ENCODE results near the gene GPR35.

Gene GPR35

DNA sequence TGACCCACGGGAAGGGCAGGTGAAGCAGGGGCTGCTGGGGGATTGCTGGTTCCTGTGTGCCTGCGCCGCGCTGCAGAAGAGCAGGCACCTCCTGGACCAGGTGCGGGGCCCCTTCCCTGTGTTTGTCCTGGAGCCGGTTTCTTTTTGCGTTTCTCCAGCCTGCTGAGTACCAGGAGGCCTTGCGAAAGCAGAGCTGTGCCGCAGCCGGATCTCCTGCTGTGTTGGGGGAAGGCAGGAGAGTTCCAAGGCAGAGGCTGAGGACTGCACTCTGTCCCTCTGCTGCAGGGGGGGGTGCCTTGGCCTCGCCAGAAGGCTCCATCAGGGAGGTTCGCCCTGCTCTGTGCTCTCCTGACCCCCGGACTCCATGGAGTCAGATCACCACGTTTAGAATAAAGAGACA is 35.9 kb upstream of the GPR35 start:
- no peak for DNase-seq

GRCh38 chr2:240589850-240590525 is 35.3 kb upstream of the GPR35 start:
- no peak for DNase-seq

GRCh38 chr2:240590681-240591111 is 34.6 kb upstream of the GPR35 start:
- peak; percentile 23 for DNase-seq

DNA sequence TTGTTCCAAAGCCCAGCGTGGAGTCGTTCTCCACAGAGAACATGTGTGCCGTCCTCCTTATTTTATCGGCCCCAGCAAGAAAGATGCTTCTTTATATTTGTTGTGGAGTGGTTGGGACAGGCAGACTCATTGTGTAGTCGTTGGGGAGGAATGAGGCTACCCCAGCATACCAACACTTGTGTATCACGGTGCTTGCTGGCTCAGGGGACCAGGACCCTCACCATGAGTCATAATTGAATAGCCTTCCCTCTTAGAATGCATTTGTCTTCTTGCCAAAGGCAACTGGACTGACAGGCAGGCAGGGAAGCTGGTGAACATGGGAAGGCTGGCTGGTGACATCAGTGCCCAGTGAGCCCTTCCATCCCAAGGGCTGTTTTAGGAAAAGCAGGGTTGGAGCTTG is 34.1 kb upstream of the GPR35 start:
- no peak for DNase-seq

GRCh38 chr2:240591784-240592183 is 33.5 kb upstream of the GPR35 start:
- no peak for DNase-seq

DNA sequence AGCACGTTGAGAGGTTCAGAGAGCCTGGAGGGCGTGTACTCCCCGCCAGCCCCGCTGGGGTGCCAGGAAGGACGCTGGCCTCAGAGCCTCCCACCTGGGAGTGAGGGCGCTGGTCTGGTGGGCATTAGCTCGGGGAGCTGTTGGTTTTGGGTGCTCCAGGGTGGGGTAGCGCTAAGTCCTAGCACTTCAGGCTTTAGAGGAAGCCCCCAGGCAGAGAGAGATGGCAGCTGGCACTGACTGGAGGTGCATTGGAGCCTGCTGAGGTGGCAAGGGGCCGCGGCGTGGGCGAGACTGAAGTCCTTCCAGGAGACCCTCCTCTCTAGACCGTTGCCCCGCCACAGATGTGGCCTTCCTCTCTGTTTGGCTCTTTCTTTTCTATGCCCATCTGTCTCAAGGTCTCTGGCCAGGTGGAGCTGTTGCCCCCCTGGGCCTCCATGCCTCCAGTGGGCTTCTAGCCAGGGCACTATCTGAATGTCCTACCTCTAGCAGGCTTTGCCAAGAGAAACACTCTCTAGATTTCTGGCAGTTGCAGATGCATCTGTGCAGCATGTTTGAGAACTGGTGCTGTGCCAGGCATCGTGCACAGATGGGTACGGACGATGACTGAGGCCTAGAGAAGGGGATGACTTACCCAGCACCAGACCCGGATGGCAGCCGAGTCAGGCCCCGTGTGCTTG is 32.1 kb upstream of the GPR35 start:
- peak; percentile 23 for DNase-seq

DNA sequence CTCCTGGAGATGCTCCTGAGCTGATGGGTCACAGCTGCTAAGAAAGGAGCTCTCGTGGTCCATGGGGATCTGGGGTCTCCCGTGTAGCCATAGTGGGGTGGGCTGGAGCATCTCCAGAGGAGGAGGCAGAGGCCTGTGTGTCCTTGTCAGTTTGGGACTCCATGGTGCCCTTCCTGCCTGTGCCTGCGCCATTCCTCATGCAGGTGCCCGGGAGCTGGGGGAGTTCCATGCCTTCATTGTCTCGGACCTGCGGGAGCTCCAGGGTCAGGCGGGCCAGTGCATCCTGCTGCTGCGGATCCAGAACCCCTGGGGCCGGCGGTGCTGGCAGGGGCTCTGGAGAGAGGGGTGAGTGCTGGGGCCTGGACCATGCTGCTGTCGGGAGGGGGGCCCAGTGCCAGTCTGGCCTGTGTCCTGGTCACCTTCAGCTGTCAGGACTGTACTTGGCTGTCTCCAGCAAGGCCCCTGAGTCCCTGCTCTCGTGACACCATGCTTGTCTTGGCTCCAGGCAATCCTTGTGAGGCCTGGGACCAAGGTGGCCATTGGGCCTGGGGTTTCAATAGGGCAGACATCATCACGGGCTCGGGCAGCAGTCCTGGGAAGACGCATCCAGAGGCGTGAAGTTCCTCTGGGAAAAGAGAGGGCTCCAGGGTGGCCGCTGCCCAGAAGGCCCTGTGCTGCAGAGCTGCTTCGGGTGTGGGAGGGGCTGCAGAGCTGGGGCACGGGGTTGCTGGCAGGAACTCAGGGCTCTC is 31.4 kb upstream of the GPR35 start:
- DNase-seq, result peak; percentile 24

DNA sequence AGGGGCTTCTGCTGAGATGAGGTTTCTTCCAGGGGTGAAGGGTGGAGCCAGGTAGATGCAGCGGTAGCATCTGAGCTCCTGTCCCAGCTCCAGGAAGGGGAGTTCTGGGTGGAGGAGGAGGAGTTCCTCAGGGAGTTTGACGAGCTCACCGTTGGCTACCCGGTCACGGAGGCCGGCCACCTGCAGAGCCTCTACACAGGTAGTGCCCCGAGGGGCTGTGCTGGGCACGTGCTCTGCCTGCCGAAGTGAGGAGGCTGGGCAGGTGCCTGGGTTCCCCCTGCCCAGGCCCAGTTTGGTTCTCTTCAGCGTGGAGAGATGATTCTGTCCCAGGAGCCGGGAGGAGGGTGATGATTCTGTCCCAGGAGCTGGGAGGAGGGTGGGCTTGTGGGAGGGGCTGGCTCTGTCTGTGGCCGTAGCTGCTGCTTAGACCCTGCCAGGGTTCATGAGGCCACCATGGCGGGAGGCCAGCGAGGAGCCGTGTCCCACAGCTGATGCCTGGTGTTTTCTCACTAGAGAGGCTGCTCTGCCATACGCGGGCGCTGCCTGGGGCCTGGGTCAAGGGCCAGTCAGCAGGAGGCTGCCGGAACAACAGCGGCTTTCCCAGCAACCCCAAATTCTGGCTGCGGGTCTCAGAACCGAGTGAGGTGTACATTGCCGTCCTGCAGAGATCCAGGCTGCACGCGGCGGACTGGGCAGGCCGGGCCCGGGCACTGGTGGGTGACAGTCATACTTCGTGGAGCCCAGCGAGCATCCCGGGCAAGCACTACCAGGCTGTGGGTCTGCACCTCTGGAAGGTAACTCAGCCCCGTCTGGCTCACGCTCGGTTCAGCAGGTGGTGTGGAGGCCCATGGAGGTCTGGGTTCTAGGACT is 30.5 kb upstream of the GPR35 start:
- DNase-seq, result peak; percentile 21

GRCh38 chr2:240595381-240596079 is 29.8 kb upstream of the GPR35 start:
- peak; percentile 26 for DNase-seq

- DNase-seq, result peak; percentile 21
These were observed 29.2 kb upstream of the GPR35 start for GRCh38 chr2:240596080-240596460.

DNA sequence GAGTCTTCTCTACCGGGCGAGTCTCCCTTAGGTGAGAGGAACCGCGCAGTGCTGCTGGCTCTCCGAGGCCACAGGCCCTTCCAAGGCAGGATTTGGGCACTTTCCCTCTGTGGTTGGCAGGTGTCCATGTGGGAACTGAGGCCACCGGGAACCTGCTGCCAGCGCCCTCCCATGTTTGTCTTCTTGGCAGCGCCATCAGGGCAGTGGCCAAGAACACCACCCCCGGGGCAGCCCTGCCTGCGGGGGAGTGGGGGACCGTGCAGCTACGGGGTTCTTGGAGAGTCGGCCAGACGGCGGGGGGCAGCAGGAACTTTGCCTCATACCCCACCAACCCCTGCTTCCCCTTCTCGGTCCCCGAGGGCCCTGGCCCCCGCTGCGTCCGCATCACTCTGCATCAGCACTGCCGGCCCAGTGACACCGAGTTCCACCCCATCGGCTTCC is 28.8 kb upstream of the GPR35 start:
- DNase-seq, result peak; percentile 40

DNA sequence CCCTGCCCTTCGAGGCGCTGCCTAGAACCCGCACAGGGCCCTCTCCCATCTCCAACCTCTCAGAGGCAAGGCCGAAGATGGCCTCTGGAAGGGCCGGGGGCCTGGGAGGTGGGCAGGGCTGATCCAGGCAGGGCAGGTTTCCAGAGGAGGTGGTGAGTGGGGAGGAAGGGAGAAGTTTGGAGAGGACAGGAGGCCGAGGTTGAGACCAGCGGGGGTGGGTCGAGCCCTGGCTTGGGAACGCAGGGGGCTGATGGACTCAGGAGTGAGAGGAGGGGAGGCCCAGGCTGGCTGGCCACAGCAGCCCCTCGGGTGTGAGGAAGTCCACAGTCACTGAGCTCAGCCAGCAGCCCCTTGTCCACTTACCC is 28.2 kb upstream of the GPR35 start:
- DNase-seq, result peak; percentile 22

DNA sequence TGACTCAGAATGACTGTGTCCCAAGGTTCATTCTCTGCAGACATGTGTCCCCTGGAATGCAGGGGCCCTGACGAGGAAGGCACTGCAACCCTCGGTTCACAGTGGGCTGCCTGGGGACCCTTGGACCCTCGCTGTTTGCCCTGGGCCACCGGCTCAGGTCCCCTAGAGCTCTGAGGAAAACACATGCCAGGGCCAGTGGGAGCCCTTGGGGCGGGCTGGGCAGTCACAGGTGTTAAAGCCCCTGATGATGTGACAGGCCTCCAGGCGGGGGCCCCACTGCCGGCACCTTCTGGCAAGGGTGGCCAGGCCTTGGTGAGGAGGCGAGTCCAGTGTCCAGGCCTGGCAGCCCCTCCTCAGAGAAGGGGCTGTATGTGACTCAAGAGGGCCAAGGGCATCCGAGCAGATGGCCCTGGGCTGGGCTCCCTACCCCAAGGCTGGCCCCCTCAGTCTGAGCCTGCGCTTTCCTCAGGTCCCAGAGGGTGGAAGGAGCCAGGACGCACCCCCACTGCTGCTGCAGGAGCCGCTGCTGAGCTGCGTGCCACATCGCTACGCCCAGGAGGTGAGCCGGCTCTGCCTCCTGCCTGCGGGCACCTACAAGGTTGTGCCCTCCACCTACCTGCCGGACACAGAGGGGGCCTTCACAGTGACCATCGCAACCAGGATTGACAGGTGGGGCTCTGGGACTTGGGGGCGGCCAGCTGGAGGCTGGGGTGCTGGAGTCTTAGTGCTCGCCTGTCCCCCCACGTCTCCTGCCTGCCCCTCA is 27.7 kb upstream of the GPR35 start:
- peak; percentile 12 for DNase-seq

DNA sequence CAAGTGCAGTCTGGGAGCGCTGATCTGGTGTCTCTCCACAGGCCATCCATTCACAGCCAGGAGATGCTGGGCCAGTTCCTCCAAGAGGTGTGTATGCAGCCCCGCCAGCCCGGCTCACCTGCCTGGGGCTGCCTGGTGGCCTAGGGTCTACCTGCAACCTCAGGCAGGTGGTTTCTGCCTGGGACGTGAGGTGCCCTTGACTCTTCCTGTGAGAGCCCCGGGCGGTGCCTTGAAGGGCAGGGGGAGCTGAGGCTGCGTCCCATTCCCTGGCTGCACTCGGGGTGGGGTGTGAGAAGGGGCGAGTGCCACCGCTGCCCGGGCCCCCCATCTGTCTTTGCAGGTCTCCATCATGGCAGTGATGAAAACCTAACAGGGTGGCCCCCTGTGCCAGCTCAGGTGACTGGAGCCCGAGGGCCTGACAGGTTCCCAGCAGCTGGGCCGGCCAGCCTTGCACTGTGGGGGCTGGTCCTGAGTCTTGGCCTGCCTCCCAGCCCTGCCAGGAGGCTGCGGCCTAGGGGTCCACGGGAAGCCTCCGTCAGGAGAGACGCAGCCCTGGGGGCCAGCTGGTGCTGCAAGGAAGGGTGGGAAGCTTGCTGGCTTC is 26.9 kb upstream of the GPR35 start:
- DNase-seq, result peak; percentile 26

- DNase-seq, result peak; percentile 25
These were observed 26.1 kb upstream of the GPR35 start for GRCh38 chr2:240599141-240599583.

- DNase-seq, result peak; percentile 5
These were observed 24.8 kb upstream of the GPR35 start for GRCh38 chr2:240600451-240600961.

- DNase-seq, result peak; percentile 17
These were observed 24.0 kb upstream of the GPR35 start for GRCh38 chr2:240601061-240601830.

- DNase-seq, result peak; percentile 18
These were observed 23.5 kb upstream of the GPR35 start for GRCh38 chr2:240601831-240602160.

GRCh38 chr2:240602266-240603050 is 22.8 kb upstream of the GPR35 start:
- peak; percentile 10 for DNase-seq
